Measurements from ENCODE around the gene SLC38A11. TPM values are rescaled to one million over a fixed set of nuclear protein-coding genes. Genes with fewer than 3 reads are reported as not detected.

SLC38A11 gene
- total RNA-seq, 1 experiment from 2014 or later = not detected

- H3K36me3 Mint-ChIP-seq (ENCODE audit: insufficient read depth, unreplicated experiment) = no peaks in the 10 kb centered on the region
- peaks cover 14% of the 10 kb centered on the region for H3K27me3 Mint-ChIP-seq (ENCODE audit: insufficient read depth, unreplicated experiment)
- H3K27ac Mint-ChIP-seq (ENCODE audit: low read depth, unreplicated experiment) = no peak overlapping the region
- no peak for DNase-seq (ENCODE audit: unreplicated experiment)
- intact Hi-C loops (cut with micrococcal nuclease) = no loop called here
- H3K4me1 Mint-ChIP-seq (ENCODE audit: insufficient read depth, unreplicated experiment) = no peaks in the 10 kb centered on the region
- no peak overlapping the region for H3K4me3 Mint-ChIP-seq (ENCODE audit: unreplicated experiment)
- no peak for TF ChIP-seq CTCF (IDR thresholded peaks at IDR 0.05; ENCODE audit: unreplicated experiment)
- ChIA-PET POLR2A (no interaction called here), CTCF (no interaction called here)
- no TSS peak for BruUV-seq (replicated peaks)
- H3K9me3 Mint-ChIP-seq (ENCODE audit: unreplicated experiment) = no peaks in the 10 kb centered on the region
Observed at GRCh38 chr2:164948540-164948939, 6.8 kb downstream of the SLC38A11 start.

- intact Hi-C loops (cut with micrococcal nuclease) = no loop called here
- no peak for DNase-seq (ENCODE audit: unreplicated experiment)
- Mint-ChIP-seq H3K27ac (ENCODE audit: low read depth, unreplicated experiment) (no peak overlapping the region), H3K36me3 (ENCODE audit: insufficient read depth, unreplicated experiment) (no peaks in the 10 kb centered on the region), H3K4me1 (ENCODE audit: insufficient read depth, unreplicated experiment) (no peaks in the 10 kb centered on the region), H3K27me3 (ENCODE audit: insufficient read depth, unreplicated experiment) (peaks cover 10% of the 10 kb centered on the region), H3K4me3 (ENCODE audit: unreplicated experiment) (no peak overlapping the region), H3K9me3 (ENCODE audit: unreplicated experiment) (no peaks in the 10 kb centered on the region)
- TF ChIP-seq CTCF (IDR thresholded peaks at IDR 0.05; ENCODE audit: unreplicated experiment) = no peak
- ChIA-PET POLR2A (no interaction called here), CTCF (no interaction called here)
- BruUV-seq (replicated peaks) = no TSS peak
Observed at GRCh38 chr2:164947281-164947680, 8.0 kb downstream of the SLC38A11 start.

- Mint-ChIP-seq H3K4me3 (ENCODE audit: unreplicated experiment) (no peak overlapping the region), H3K36me3 (ENCODE audit: insufficient read depth, unreplicated experiment) (no peaks in the 10 kb centered on the region), H3K9me3 (ENCODE audit: unreplicated experiment) (no peaks in the 10 kb centered on the region), H3K27me3 (ENCODE audit: insufficient read depth, unreplicated experiment) (no peaks in the 10 kb centered on the region), H3K4me1 (ENCODE audit: insufficient read depth, unreplicated experiment) (no peaks in the 10 kb centered on the region), H3K27ac (ENCODE audit: low read depth, unreplicated experiment) (no peak overlapping the region)
- intact Hi-C loops (cut with micrococcal nuclease) = no loop called here
- no TSS peak for BruUV-seq (replicated peaks)
- no peak for DNase-seq (ENCODE audit: unreplicated experiment)
- TF ChIP-seq CTCF (IDR thresholded peaks at IDR 0.05; ENCODE audit: unreplicated experiment) = no peak
- CTCF ChIA-PET = no interaction called here
- POLR2A ChIA-PET = interaction anchor here (0.9 to 1.2 kb wide), 2 partner anchors 19 to 23 kb away, joined by 3 to 4 read pairs; no protein-coding TSS in a partner anchor
Observed at GRCh38 chr2:164943289-164943688, 12.0 kb downstream of the SLC38A11 start.

GRCh38 chr2:164937864-164938401 is 17.4 kb downstream of the SLC38A11 start:
- Mint-ChIP-seq H3K36me3 (ENCODE audit: insufficient read depth, unreplicated experiment) (no peaks in the 10 kb centered on the region), H3K9me3 (ENCODE audit: unreplicated experiment) (no peaks in the 10 kb centered on the region), H3K4me3 (ENCODE audit: unreplicated experiment) (no peak overlapping the region), H3K27me3 (ENCODE audit: insufficient read depth, unreplicated experiment) (no peaks in the 10 kb centered on the region), H3K4me1 (ENCODE audit: insufficient read depth, unreplicated experiment) (no peaks in the 10 kb centered on the region), H3K27ac (ENCODE audit: low read depth, unreplicated experiment) (no peak overlapping the region)
- intact Hi-C loops (cut with micrococcal nuclease) = no loop called here
- TF ChIP-seq CTCF (IDR thresholded peaks at IDR 0.05; ENCODE audit: unreplicated experiment) = no peak
- BruUV-seq (replicated peaks) = no TSS peak
- ChIA-PET POLR2A (interaction anchor here (0.6 to 0.7 kb wide), 2 partner anchors 17 to 815 kb away, joined by 3 to 5 read pairs; no protein-coding TSS in a partner anchor), CTCF (interaction anchor here (0.7 kb wide), 1 partner anchor 47 kb away, joined by 3 read pairs; no protein-coding TSS in a partner anchor)
- no peak for DNase-seq (ENCODE audit: unreplicated experiment)

All from MCF 10A (cell line).